Measurements from ENCODE around the gene GLOD4.

Gene GLOD4

GRCh38 chr17:806346-806745, 24.3 kb upstream of the GLOD4 start:
- TF ChIP-seq FOXP2 (optimal IDR thresholded peaks at IDR 0.05; ENCODE audit: borderline replicate concordance, extremely low read depth, extremely low read length, insufficient read depth) (no peak), POLR2AphosphoS5 (IDR thresholded peaks at IDR 0.05; ENCODE audit: low read depth, low read length) (no peak), REST (IDR thresholded peaks at IDR 0.05; ENCODE audit: insufficient read depth in 1 of 2, low read depth in 2 of 2, low read length in 2 of 2) (no peak), TAF1 (IDR thresholded peaks at IDR 0.05; ENCODE audit: borderline replicate concordance, insufficient read depth, low read length) (no peak), SIN3A (IDR thresholded peaks at IDR 0.05; ENCODE audit: borderline replicate concordance, insufficient read depth, low read length) (no peak)

GRCh38 chr17:804541-805435, 22.7 kb upstream of the GLOD4 start:
- TF ChIP-seq FOXP2 (optimal IDR thresholded peaks at IDR 0.05; ENCODE audit: borderline replicate concordance, extremely low read depth, extremely low read length, insufficient read depth) (no peak), POLR2AphosphoS5 (IDR thresholded peaks at IDR 0.05; ENCODE audit: low read depth, low read length) (no peak), TAF1 (IDR thresholded peaks at IDR 0.05; ENCODE audit: borderline replicate concordance, insufficient read depth, low read length) (no peak), SIN3A (IDR thresholded peaks at IDR 0.05; ENCODE audit: borderline replicate concordance, insufficient read depth, low read length) (no peak), REST (IDR thresholded peaks at IDR 0.05; ENCODE audit: insufficient read depth in 1 of 2, low read depth in 2 of 2, low read length in 2 of 2) (no peak)

GRCh38 chr17:802901-803881, 21.1 kb upstream of the GLOD4 start:
- TF ChIP-seq REST (IDR thresholded peaks at IDR 0.05; ENCODE audit: insufficient read depth in 1 of 2, low read depth in 2 of 2, low read length in 2 of 2) (no peak), TAF1 (IDR thresholded peaks at IDR 0.05; ENCODE audit: borderline replicate concordance, insufficient read depth, low read length) (no peak)

- TF ChIP-seq POLR2AphosphoS5 (IDR thresholded peaks at IDR 0.05; ENCODE audit: low read depth, low read length) (no peak), REST (IDR thresholded peaks at IDR 0.05; ENCODE audit: insufficient read depth in 1 of 2, low read depth in 2 of 2, low read length in 2 of 2) (no peak), TAF1 (IDR thresholded peaks at IDR 0.05; ENCODE audit: borderline replicate concordance, insufficient read depth, low read length) (no peak), SIN3A (IDR thresholded peaks at IDR 0.05; ENCODE audit: borderline replicate concordance, insufficient read depth, low read length) (no peak), FOXP2 (optimal IDR thresholded peaks at IDR 0.05; ENCODE audit: borderline replicate concordance, extremely low read depth, extremely low read length, insufficient read depth) (no peak)
Measured at GRCh38 chr17:802481-802880, 20.4 kb upstream of the GLOD4 start.
